CD14-positive monocyte (primary cell): ENCODE data around the gene MSH2. TPM values are rescaled to one million over a fixed set of nuclear protein-coding genes. Genes with fewer than 3 reads are reported as not detected.

Experiments used
- DNase-seq, 3 donors: peaks; one replicate each; pipeline ENCODE4 v3.0.0-alpha.2; 2011 to 2022
- H2AFZ ChIP-seq: 2 replicates; pipeline ENCODE4 v1.6.0; 2012; ENCODE audit warnings: mild to moderate bottlenecking, low read depth, low read length, inconsistent platforms; ENCODE audit not compliant: insufficient read depth, poor library complexity, severe bottlenecking
- H3K27ac ChIP-seq, 2 donors: 1 replicate in 1 of 2; 2 replicates in 1 of 2; pipeline ENCODE4 v1.5.1; 2012 to 2013; ENCODE audit warnings: low read length in 2 of 2, control low read depth in 1 of 2, inconsistent platforms in 1 of 2, low read depth in 1 of 2, mild to moderate bottlenecking in 1 of 2
- H3K27me3 ChIP-seq, 2 donors: one replicate each; pipeline versions ENCODE4 v1.6.0 to v1.6.1; 2011 to 2013; ENCODE audit warnings: low read length in 2 of 2; ENCODE audit not compliant: control insufficient read depth in 2 of 2, insufficient read depth in 2 of 2
- H3K36me3 ChIP-seq, 2 donors: replicated peaks in 1 of 2; 1 replicate in 1 of 2; 2 replicates in 1 of 2; pipeline versions ENCODE4 v1.5.1 to v1.6.1; 2012 to 2013; ENCODE audit warnings: low read length in 2 of 2, control low read depth in 1 of 2, inconsistent platforms in 1 of 2, mild to moderate bottlenecking in 1 of 2; ENCODE audit not compliant: insufficient read depth in 2 of 2, control insufficient read depth in 1 of 2
- H3K4me1 ChIP-seq, 2 donors: 1 replicate in 1 of 2; 2 replicates in 1 of 2; pipeline versions ENCODE4 v1.5.1 to v1.6.1; 2012 to 2013; ENCODE audit warnings: low read length in 2 of 2, control low read depth in 1 of 2, inconsistent platforms in 1 of 2, mild to moderate bottlenecking in 1 of 2, moderate library complexity in 1 of 2; ENCODE audit not compliant: insufficient read depth in 2 of 2, control insufficient read depth in 1 of 2
- H3K4me2 ChIP-seq: replicated peaks from 2 replicates; pipeline ENCODE3; 2012; ENCODE audit warnings: low read length, moderate library complexity, mild to moderate bottlenecking; ENCODE audit not compliant: poor library complexity, severe bottlenecking; ENCODE audit errors: extremely low read depth
- H3K4me3 ChIP-seq, 3 experiments: fragments of 200-600 bp in 1 of 3; sonication (generic) in 1 of 3; replicated peaks in 1 of 3; 1 replicate in 2 of 3; 2 replicates in 1 of 3; pipeline ENCODE4 v1.5.1; 2011 to 2013; ENCODE audit warnings: low read length in 3 of 3, mild to moderate bottlenecking in 3 of 3, control low read depth in 2 of 3, low read depth in 2 of 3, inconsistent platforms in 1 of 3, moderate library complexity in 1 of 3
- H3K79me2 ChIP-seq: 2 replicates; pipeline ENCODE4 v1.6.0; 2012; ENCODE audit warnings: mild to moderate bottlenecking, control low read depth, inconsistent platforms, low read length, moderate library complexity; ENCODE audit not compliant: insufficient read depth
- H3K9ac ChIP-seq: 2 replicates; pipeline ENCODE4 v1.6.0; 2017; ENCODE audit warnings: low read length, mild to moderate bottlenecking; ENCODE audit not compliant: insufficient read depth, poor library complexity, severe bottlenecking
- H3K9me3 ChIP-seq, 2 donors: replicated peaks in 1 of 2; 1 replicate in 1 of 2; 2 replicates in 1 of 2; pipeline versions ENCODE4 v1.5.1 to v1.6.1; 2012 to 2013; ENCODE audit warnings: low read length in 2 of 2, control low read depth in 1 of 2; ENCODE audit not compliant: control insufficient read depth in 1 of 2, insufficient read depth in 1 of 2
- H4K20me1 ChIP-seq: 2 replicates; pipeline ENCODE4 v1.6.0; 2012; ENCODE audit warnings: mild to moderate bottlenecking, low read length, control low read depth, moderate library complexity; ENCODE audit not compliant: insufficient read depth
- H3K27ac Mint-ChIP-seq, 7 donors: one replicate each; pipeline ENCODE4 v1.8.0; 2020; ENCODE audit warnings: mild to moderate bottlenecking in 7 of 7, mixed read lengths in 7 of 7, moderate library complexity in 6 of 7, inconsistent platforms in 2 of 7
- H3K27me3 Mint-ChIP-seq, 3 donors: one replicate each; pipeline ENCODE4 v1.8.0; 2021 to 2022; ENCODE audit warnings: low read depth in 3 of 3, mild to moderate bottlenecking in 3 of 3, mixed read lengths in 3 of 3, moderate library complexity in 3 of 3, inconsistent platforms in 1 of 3
- H3K36me3 Mint-ChIP-seq, 2 donors: one replicate each; pipeline ENCODE4 v1.8.0; 2020; ENCODE audit warnings: mixed read lengths in 2 of 2, inconsistent platforms in 1 of 2, mild to moderate bottlenecking in 1 of 2
- H3K4me1 Mint-ChIP-seq: one replicate; pipeline ENCODE4 v1.8.0; 2020; ENCODE audit warnings: mild to moderate bottlenecking, mixed read lengths
- H3K4me3 Mint-ChIP-seq, 2 donors: one replicate each; pipeline ENCODE4 v1.8.0; 2020; ENCODE audit warnings: mild to moderate bottlenecking in 2 of 2, mixed read lengths in 2 of 2, moderate library complexity in 1 of 2
- H3K9me3 Mint-ChIP-seq, 7 donors: one replicate each; pipeline ENCODE4 v1.8.0; 2020 to 2022; ENCODE audit warnings: mixed read lengths in 7 of 7, mild to moderate bottlenecking in 6 of 7, moderate library complexity in 6 of 7, inconsistent platforms in 2 of 7
- CTCF ChIP-seq: fragments of 200-600 bp; IDR thresholded peaks from one replicate; pipeline ENCODE4 v1.8.0; 2022; ENCODE audit warnings: antibody characterized with exemption, mild to moderate bottlenecking
- WGBS: methylation state at CpG from one replicate; pipeline ENCODE4 v1.1.5; 2013; ENCODE audit warnings: missing lambda C conversion rate; ENCODE audit not compliant: insufficient coverage; 5-methylcytosine and 5-hydroxymethylcytosine counted together
- intact Hi-C, 2 donors: fragments of 100-400 bp; cut with micrococcal nuclease; formaldehyde crosslinking; loops; one replicate each; pipeline versions ENCODE4 v1.15.0 to v1.15.1; 2023
- polyA plus RNA-seq, 3 donors: library from polyadenylated mRNA; depleted of rRNA in 1 of 3; unstranded in 2 of 3; stranded (reverse) in 1 of 3; fragments of 300-500 nt in 2 of 3; fragments of >200 nt in 1 of 3; fragmentation: Illumina TruSeq in 2 of 3; gene quantifications; 1 replicate in 2 of 3; 2 replicates in 1 of 3; pipeline ENCODE4 v1.2.3, GENCODE V29; 2012 to 2021

MSH2 gene
- polyA plus RNA-seq, 3 donors = 1.5 to 2.8 (median 2.0) TPM

- Histone ChIP-seq H3K36me3 (peaks cover 0 to 3% of the 10 kb centered on the region in 2 donors), H3K4me1 (no peaks in the 10 kb centered on the region), H3K27ac (no peak overlapping the region), H4K20me1 (no peaks in the 10 kb centered on the region), H3K79me2 (no peaks in the 10 kb centered on the region), H3K9ac (no peak overlapping the region), H3K9me3 (no peaks in the 10 kb centered on the region), H3K4me2 (no peak overlapping the region), H3K4me3 (no peak overlapping the region), H3K27me3 (no peaks in the 10 kb centered on the region), H2AFZ (no peak overlapping the region)
- Mint-ChIP-seq H3K4me1 (peaks cover 3% of the 10 kb centered on the region), H3K27ac (no peak overlapping the region), H3K36me3 (peaks cover 22 to 24% of the 10 kb centered on the region in 2 donors), H3K27me3 (no peaks in the 10 kb centered on the region), H3K9me3 (no peaks in the 10 kb centered on the region), H3K4me3 (no peak overlapping the region)
- intact Hi-C loops = loop anchor here in 1 of 2 donors (10.0 kb wide), 1 partner anchor 327 kb away; no protein-coding TSS in a partner anchor
- WGBS = 87% methylated on average over 2 of the region's 3 CpGs
- no peak for TF ChIP-seq CTCF
- no peak for DNase-seq
Measured at GRCh38 chr2:47438106-47438505, 35.1 kb downstream of the MSH2 start.

GRCh38 chr2:47438783-47439182, 35.8 kb downstream of the MSH2 start:
- peaks cover 0 to 3% of the 10 kb centered on the region in 2 donors for H3K36me3 ChIP-seq
- Mint-ChIP-seq H3K27me3 (no peaks in the 10 kb centered on the region), H3K27ac (no peak overlapping the region), H3K9me3 (no peaks in the 10 kb centered on the region), H3K4me3 (no peak overlapping the region), H3K36me3 (peaks cover 22 to 24% of the 10 kb centered on the region in 2 donors), H3K4me1 (peaks cover 3% of the 10 kb centered on the region)
- H3K9me3 ChIP-seq = no peaks in the 10 kb centered on the region
- no peak overlapping the region for H3K4me2 ChIP-seq
- 100% methylated on average over 1 of the region's 2 CpGs for WGBS
- H3K9ac ChIP-seq = no peak overlapping the region
- H3K4me1 ChIP-seq = no peaks in the 10 kb centered on the region
- no peaks in the 10 kb centered on the region for H4K20me1 ChIP-seq
- no peak overlapping the region for H2AFZ ChIP-seq
- TF ChIP-seq CTCF = no peak
- intact Hi-C loops = loop anchor here in 1 of 2 donors (10.0 kb wide), 1 partner anchor 326 kb away; no protein-coding TSS in a partner anchor
- no peak overlapping the region for H3K4me3 ChIP-seq
- no peaks in the 10 kb centered on the region for H3K27me3 ChIP-seq
- H3K79me2 ChIP-seq = no peaks in the 10 kb centered on the region
- DNase-seq = no peak
- H3K27ac ChIP-seq = no peak overlapping the region
